GM21381 (cell line): ENCODE measurements around the gene LEPR.
A peak's percentile ranks its signal among the peaks of the same experiment; 100 is the strongest.

ENCODE experiments used
- ATAC-seq: cut with Tn5 transposase; IDR thresholded peaks from one replicate; pipeline ENCODE4 v1.9.1; 2021; ENCODE audit warnings: mild to moderate bottlenecking, moderate library complexity; ENCODE audit not compliant: unreplicated experiment

The LEPR gene

GRCh38 chr1:65412256-65412983 lies 8.0 kb upstream of the LEPR start:
- no peak for ATAC-seq

GRCh38 chr1:65412984-65413375 lies 7.5 kb upstream of the LEPR start:
- ATAC-seq = no peak

- no peak for ATAC-seq
Measured at GRCh38 chr1:65414538-65414937, 5.9 kb upstream of the LEPR start.

- no peak for ATAC-seq
Measured at GRCh38 chr1:65416767-65417166, 3.7 kb upstream of the LEPR start.

- ATAC-seq = no peak
Measured at GRCh38 chr1:65417729-65418128, 2.7 kb upstream of the LEPR start.

GRCh38 chr1:65418522-65419185 lies 1.8 kb upstream of the LEPR start:
- no peak for ATAC-seq

- peak; percentile 92 for ATAC-seq
Measured at GRCh38 chr1:65419681-65420589, 533 bp upstream of the LEPR start.

- no peak for ATAC-seq
Measured at GRCh38 chr1:65421351-65422025, 1.0 kb downstream of the LEPR start.

GRCh38 chr1:65422241-65423203 lies 2.1 kb downstream of the LEPR start:
- ATAC-seq = no peak

- no peak for ATAC-seq
Measured at GRCh38 chr1:65423884-65424572, 3.6 kb downstream of the LEPR start.

- ATAC-seq = no peak
Measured at GRCh38 chr1:65424573-65424889, 4.1 kb downstream of the LEPR start.

- ATAC-seq = no peak
Measured at GRCh38 chr1:65425006-65425405, 4.5 kb downstream of the LEPR start.

GRCh38 chr1:65425697-65426096 lies 5.2 kb downstream of the LEPR start:
- ATAC-seq = no peak

GRCh38 chr1:65429078-65429477 lies 8.6 kb downstream of the LEPR start:
- ATAC-seq = no peak

- no peak for ATAC-seq
Measured at GRCh38 chr1:65429806-65430205, 9.3 kb downstream of the LEPR start.

GRCh38 chr1:65431111-65431705 lies 10.7 kb downstream of the LEPR start:
- no peak for ATAC-seq

GRCh38 chr1:65432918-65433317 lies 12.4 kb downstream of the LEPR start:
- no peak for ATAC-seq

GRCh38 chr1:65434255-65434654 lies 13.8 kb downstream of the LEPR start:
- no peak for ATAC-seq

- no peak for ATAC-seq
Measured at GRCh38 chr1:65434760-65435159, 14.3 kb downstream of the LEPR start.
